IMR-90 (cell line): ENCODE data around the gene OR2V2. TPM values are rescaled to one million over a fixed set of nuclear protein-coding genes. Genes with fewer than 3 reads are reported as not detected.

Experiments used
- ATAC-seq: fragments of 200-7000 bp; cut with Tn5 transposase; 2 replicates; pipeline ENCODE4 v1.9.1; 2020; ENCODE audit warnings: low read depth, mild to moderate bottlenecking, moderate library complexity
- BruUV-seq: library from RNA; stranded (reverse); fragments of 400-500 nt; replicated peaks from 2 replicates; lab custom pipeline; 2021; lab: Mats Ljungman, UMichigan
- CTCF ChIA-PET: fragments of 300-600 bp; formaldehyde crosslinking; extraction: SDS; loops from one replicate; lab custom pipeline; 2021; ENCODE audit warnings: antibody characterized with exemption; lab: Yijun Ruan, JAX
- POLR2A ChIA-PET: fragments of 300-600 bp; sonication (Branson Sonifier 250); formaldehyde crosslinking; loops from one replicate; lab custom pipeline; 2022; ENCODE audit warnings: antibody characterized with exemption; ENCODE audit not compliant: unreplicated experiment; lab: Charles Lee
- DNase-seq: peaks from one replicate; pipeline ENCODE4 v3.0.0; 2013
- H2AFZ ChIP-seq: replicated peaks from 2 replicates; pipeline ENCODE3; 2013; ENCODE audit warnings: low read length, mild to moderate bottlenecking; ENCODE audit not compliant: poor library complexity
- H2AK5ac ChIP-seq: 2 replicates; pipeline ENCODE4 v1.6.1; 2013; ENCODE audit warnings: low read depth, low read length, inconsistent platforms
- H2AK9ac ChIP-seq: replicated peaks from 2 replicates; pipeline ENCODE3; 2013; ENCODE audit warnings: mild to moderate bottlenecking, low read depth, low read length, moderate library complexity; ENCODE audit not compliant: poor library complexity
- H2BK120ac ChIP-seq: 2 replicates; pipeline ENCODE4 v1.6.1; 2013; ENCODE audit warnings: low read depth, low read length, inconsistent platforms
- H2BK15ac ChIP-seq: 3 replicates; pipeline ENCODE4 v1.6.1; 2013; ENCODE audit warnings: low read depth, low read length, inconsistent platforms
- H2BK20ac ChIP-seq: 2 replicates; pipeline ENCODE4 v1.6.1; 2013; ENCODE audit warnings: low read depth, mild to moderate bottlenecking, inconsistent platforms, low read length, moderate library complexity
- H2BK5ac ChIP-seq: 2 replicates; pipeline ENCODE4 v1.6.1; 2013; ENCODE audit warnings: mild to moderate bottlenecking, low read depth, low read length, inconsistent platforms; ENCODE audit not compliant: poor library complexity, severe bottlenecking
- H3K14ac ChIP-seq: replicated peaks from 2 replicates; pipeline ENCODE4 v1.6.1; 2013; ENCODE audit warnings: low read depth, low read length, inconsistent platforms
- H3K18ac ChIP-seq: 2 replicates; pipeline ENCODE4 v1.6.1; 2013; ENCODE audit warnings: low read depth, low read length, control low read depth
- H3K23ac ChIP-seq: 2 replicates; pipeline ENCODE4 v1.6.1; 2013; ENCODE audit warnings: low read depth, low read length, inconsistent platforms
- H3K27ac ChIP-seq: 2 replicates; pipeline ENCODE4 v1.5.1; 2013; ENCODE audit warnings: mild to moderate bottlenecking, control low read depth, low read length; ENCODE audit not compliant: insufficient read depth
- H3K27me3 ChIP-seq: 2 replicates; pipeline ENCODE4 v1.6.1; 2013; ENCODE audit warnings: low read length; ENCODE audit not compliant: control insufficient read depth, insufficient read depth
- H3K36me3 ChIP-seq: 2 replicates; pipeline ENCODE4 v1.6.1; 2013; ENCODE audit warnings: low read length, mixed read lengths; ENCODE audit not compliant: control insufficient read depth, insufficient read depth
- H3K4ac ChIP-seq: 2 replicates; pipeline ENCODE4 v1.6.1; 2013; ENCODE audit warnings: low read depth, low read length, inconsistent platforms
- H3K4me1 ChIP-seq: 2 replicates; pipeline ENCODE4 v1.6.1; 2013; ENCODE audit warnings: low read length, mixed read lengths; ENCODE audit not compliant: control insufficient read depth, insufficient read depth
- H3K4me2 ChIP-seq: 2 replicates; pipeline ENCODE4 v1.6.1; 2013; ENCODE audit warnings: low read depth, mild to moderate bottlenecking, control low read depth, low read length, moderate library complexity
- H3K4me3 ChIP-seq: 2 replicates; pipeline ENCODE4 v1.5.1; 2013; ENCODE audit warnings: low read depth, mild to moderate bottlenecking, control low read depth, low read length, moderate library complexity; ENCODE audit not compliant: insufficient read depth
- H3K56ac ChIP-seq: 2 replicates; pipeline ENCODE4 v1.6.1; 2013; ENCODE audit warnings: low read length, inconsistent platforms; ENCODE audit not compliant: insufficient read depth; ENCODE audit errors: extremely low read depth
- H3K79me1 ChIP-seq, 2 experiments: 2 replicates each; pipeline ENCODE4 v1.6.1; 2013; ENCODE audit warnings: low read length in 2 of 2, inconsistent platforms in 1 of 2, low read depth in 1 of 2
- H3K9ac ChIP-seq: 2 replicates; pipeline ENCODE4 v1.6.1; 2013; ENCODE audit warnings: low read depth, low read length, control low read depth
- H3K9me1 ChIP-seq: 2 replicates; pipeline ENCODE4 v1.6.1; 2013; ENCODE audit warnings: low read length, inconsistent platforms; ENCODE audit not compliant: insufficient read depth
- H3K9me3 ChIP-seq: 2 replicates; pipeline ENCODE4 v1.6.1; 2013; ENCODE audit warnings: low read length; ENCODE audit not compliant: control insufficient read depth, insufficient read depth
- H4K20me1 ChIP-seq: 2 replicates; pipeline ENCODE4 v1.6.1; 2013; ENCODE audit warnings: low read length, inconsistent platforms; ENCODE audit not compliant: insufficient read depth
- H4K5ac ChIP-seq: 2 replicates; pipeline ENCODE4 v1.6.1; 2013; ENCODE audit warnings: mild to moderate bottlenecking, low read depth, low read length, control low read depth
- H4K8ac ChIP-seq, 2 experiments: 2 replicates each; pipeline ENCODE4 v1.6.1; 2013; ENCODE audit warnings: low read depth in 2 of 2, low read length in 2 of 2, control low read depth in 1 of 2, inconsistent platforms in 1 of 2
- H4K91ac ChIP-seq: 2 replicates; pipeline ENCODE4 v1.6.1; 2013; ENCODE audit warnings: low read depth, low read length, inconsistent platforms; ENCODE audit not compliant: insufficient read depth
- CEBPB ChIP-seq: IDR thresholded peaks from 2 replicates; pipeline ENCODE4 v1.6.1; 2012; ENCODE audit warnings: low read depth, low read length, improper control_type of control experiment
- CHD1 ChIP-seq: IDR thresholded peaks from 2 replicates; pipeline ENCODE4 v1.6.1; 2012; ENCODE audit warnings: low read depth, low read length, improper control_type of control experiment
- FOS ChIP-seq: fragments of 150-350 bp; IDR thresholded peaks from 2 replicates; pipeline ENCODE4 v1.6.1; 2016; ENCODE audit warnings: low read depth, low read length
- MAZ ChIP-seq: IDR thresholded peaks from 2 replicates; pipeline ENCODE4 v1.6.1; 2012; ENCODE audit warnings: low read depth, mild to moderate bottlenecking, low read length, improper control_type of control experiment, moderate library complexity, borderline replicate concordance
- NFE2L2 ChIP-seq: fragments of 150-350 bp; IDR thresholded peaks from 2 replicates; pipeline ENCODE4 v1.6.1; 2016; ENCODE audit warnings: low read depth, mild to moderate bottlenecking, low read length
- POLR2A ChIP-seq: IDR thresholded peaks from 2 replicates; pipeline ENCODE4 v1.6.1; 2012; ENCODE audit warnings: mild to moderate bottlenecking, low read depth, low read length
- RAD21 ChIP-seq: IDR thresholded peaks from 2 replicates; pipeline ENCODE4 v1.6.1; 2012; ENCODE audit warnings: low read length, improper control_type of control experiment
- RCOR1 ChIP-seq: IDR thresholded peaks from 2 replicates; pipeline ENCODE4 v1.6.1; 2012; ENCODE audit warnings: mild to moderate bottlenecking, low read length, improper control_type of control experiment; ENCODE audit not compliant: insufficient replicate concordance
- SMC3 ChIP-seq: fragments of 150-350 bp; IDR thresholded peaks from 2 replicates; pipeline ENCODE4 v1.6.1; 2016; ENCODE audit warnings: low read depth, mild to moderate bottlenecking, antibody characterized with exemption, low read length, moderate library complexity
- WGBS, 2 experiments: methylation state at CpG; one replicate each; pipeline versions ENCODE4 v1.1.5 to v1.1.7; 2013; ENCODE audit warnings: missing lambda C conversion rate in 2 of 2; ENCODE audit not compliant: insufficient read length in 1 of 2; ENCODE audit errors: extremely low coverage in 2 of 2; 5-methylcytosine and 5-hydroxymethylcytosine counted together
- dilution Hi-C: fragments of 300-500 bp; cut with HindIII; formaldehyde crosslinking; loops from one replicate; pipeline ENCODE4 v1.14.3; 2018; ENCODE audit warnings: low sequenced_read_pairs; ENCODE audit not compliant: unreplicated experiment
- in situ Hi-C: fragments of 300-500 bp; cut with MboI; formaldehyde crosslinking; loops from 3 replicates; pipeline ENCODE4 v1.14.3; 2019; ENCODE audit warnings: low sequenced_read_pairs, inconsistent platforms, mixed read lengths
- intact Hi-C: fragments of 100-400 bp; cut with micrococcal nuclease; formaldehyde crosslinking; loops from 2 replicates; pipeline ENCODE4 v1.10.0; 2022
- polyA plus RNA-seq, 3 experiments: library from polyadenylated mRNA; depleted of rRNA; stranded (reverse); fragments of >200 nt; gene quantifications; 2 replicates each; pipeline ENCODE4 v1.2.3, GENCODE V29; 2012; ENCODE audit warnings: low replicate concordance in 1 of 3
- total RNA-seq: library from RNA; depleted of rRNA; stranded (reverse); fragments of >200 nt; gene quantifications from 2 replicates; pipeline ENCODE4 v1.2.3, GENCODE V29; 2012
- TF ChIP-seq, protein P1 (sequence below): conservative IDR thresholded peaks from 2 replicates; pipeline ENCODE4 v1.5.1; 2012; ENCODE audit warnings: mild to moderate bottlenecking, low read depth, low read length, improper control_type of control experiment
- TF ChIP-seq, protein P2 (sequence below): fragments of 150-350 bp; IDR thresholded peaks from 2 replicates; pipeline ENCODE4 v1.6.1; 2016; ENCODE audit warnings: low read depth, mild to moderate bottlenecking, low read length, moderate library complexity, borderline replicate concordance

The OR2V2 gene
- total and polyA plus RNA-seq, 2 of the 4 experiments (the other 2 are of a cell fraction), result not detected

DNA sequence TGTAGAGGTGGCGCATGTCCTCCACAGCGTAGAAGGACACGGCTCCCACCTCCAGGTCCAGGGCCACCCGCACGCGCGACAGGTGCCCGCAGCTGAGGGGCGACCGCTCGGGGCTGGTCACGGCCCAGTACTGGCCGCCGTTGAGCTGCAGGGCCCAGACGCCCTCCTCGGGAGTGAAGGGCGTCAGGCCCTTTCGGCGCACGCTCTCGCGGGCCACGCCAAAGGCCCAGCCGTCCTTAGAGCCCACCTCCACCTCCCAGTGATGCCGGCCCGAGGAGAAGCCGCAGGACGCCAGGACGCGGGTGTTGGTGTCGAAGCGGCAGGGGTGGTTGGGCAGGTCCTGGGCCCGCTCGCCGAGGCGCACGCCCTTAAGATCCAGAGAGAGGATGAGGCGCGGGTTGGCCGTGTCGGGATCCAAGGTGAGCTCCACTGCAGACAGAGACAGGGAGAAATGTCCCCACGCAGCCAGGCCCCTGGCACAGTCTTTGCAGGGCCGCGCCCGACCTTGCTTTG, 47.9 kb downstream of the OR2V2 start (continued):
- TF ChIP-seq CEBPB (no peak), FOS (no peak), NFE2L2 (no peak), RCOR1 (no peak), POLR2A (no peak)

DNA sequence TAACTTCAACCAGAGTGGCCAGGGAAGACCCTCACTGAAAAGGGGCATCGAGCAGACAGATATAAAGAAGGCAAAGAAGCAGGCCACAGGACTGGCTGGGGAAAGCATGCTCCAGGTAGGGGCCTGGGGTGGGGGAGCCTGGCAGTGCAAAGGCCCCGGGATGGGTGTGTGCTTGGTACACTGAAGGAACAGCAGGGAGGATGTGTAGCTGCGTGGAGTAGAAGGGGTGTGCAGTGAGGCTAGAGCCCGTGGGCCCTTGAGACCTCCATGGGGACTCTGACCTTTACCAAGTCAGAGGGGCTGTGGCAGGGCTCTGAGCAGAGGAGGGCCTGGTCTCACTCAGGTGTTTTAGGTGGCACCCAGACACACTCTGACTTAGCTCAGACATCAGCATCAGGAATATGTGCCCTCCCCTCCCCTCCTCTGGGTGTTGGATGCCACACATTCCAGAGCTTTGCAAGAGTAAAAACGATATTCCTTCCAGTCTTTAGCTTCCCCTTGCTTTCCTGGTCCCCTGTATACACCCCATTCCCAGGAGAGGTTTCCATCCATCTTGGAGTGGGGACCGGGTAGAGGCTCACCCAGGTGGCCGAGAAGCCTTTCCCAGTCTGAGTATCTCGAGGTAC, 50.1 kb downstream of the OR2V2 start:
- ChIA-PET CTCF (no interaction called here), POLR2A (interaction anchor here (0.9 kb wide), 1 partner anchor 9 kb away, joined by 3 read pairs; no protein-coding TSS in a partner anchor)
- Histone ChIP-seq H2BK15ac (no peak overlapping the region), H4K8ac (no peak overlapping the region), H3K27ac (no peak overlapping the region), H3K4me1 (peaks cover 2% of the 10 kb centered on the region), H2BK20ac (no peak overlapping the region), H3K14ac (no peak overlapping the region), H3K23ac (no peak overlapping the region), H3K9me1 (peaks cover 2% of the 10 kb centered on the region; the same call in 1 of the 2 replicates), H2AK9ac (no peak overlapping the region), H3K9me3 (no peaks in the 10 kb centered on the region), H2BK5ac (no peak overlapping the region), H2BK120ac (no peak overlapping the region), H3K27me3 (no peaks in the 10 kb centered on the region; the same call in 1 of the 2 replicates), H4K20me1 (no peaks in the 10 kb centered on the region), H4K91ac (no peak overlapping the region), H3K4me3 (no peak overlapping the region), H3K9ac (no peak overlapping the region), H2AFZ (no peak overlapping the region), H3K36me3 (no peaks in the 10 kb centered on the region), H3K56ac (no peak overlapping the region), H3K18ac (no peak overlapping the region), H2AK5ac (no peak overlapping the region), H3K4me2 (no peak overlapping the region), H4K5ac (no peak overlapping the region), H3K79me1 (peaks cover 5% of the 10 kb centered on the region in 2 experiments; a peak in 3 of 4 replicates), H3K4ac (no peak overlapping the region)
- no TSS peak for BruUV-seq
- DNase-seq (no peak), ATAC-seq (peak; percentile 63)
- in situ Hi-C loops (no loop called here), intact Hi-C loops (no loop called here), dilution Hi-C loops (no loop called here)
- WGBS, 2 experiments, result 42% methylated on average over 2 of the region's 8 CpGs; no CpG with 5 or more reads in 1 of the 2 experiments
- TF ChIP-seq NFE2L2 (no peak), CHD1 (no peak), RCOR1 (no peak), POLR2A (no peak), SMC3 (no peak), FOS (no peak), RAD21 (no peak), MAZ (no peak), CEBPB (no peak)
- TF ChIP-seq, protein P1, sequence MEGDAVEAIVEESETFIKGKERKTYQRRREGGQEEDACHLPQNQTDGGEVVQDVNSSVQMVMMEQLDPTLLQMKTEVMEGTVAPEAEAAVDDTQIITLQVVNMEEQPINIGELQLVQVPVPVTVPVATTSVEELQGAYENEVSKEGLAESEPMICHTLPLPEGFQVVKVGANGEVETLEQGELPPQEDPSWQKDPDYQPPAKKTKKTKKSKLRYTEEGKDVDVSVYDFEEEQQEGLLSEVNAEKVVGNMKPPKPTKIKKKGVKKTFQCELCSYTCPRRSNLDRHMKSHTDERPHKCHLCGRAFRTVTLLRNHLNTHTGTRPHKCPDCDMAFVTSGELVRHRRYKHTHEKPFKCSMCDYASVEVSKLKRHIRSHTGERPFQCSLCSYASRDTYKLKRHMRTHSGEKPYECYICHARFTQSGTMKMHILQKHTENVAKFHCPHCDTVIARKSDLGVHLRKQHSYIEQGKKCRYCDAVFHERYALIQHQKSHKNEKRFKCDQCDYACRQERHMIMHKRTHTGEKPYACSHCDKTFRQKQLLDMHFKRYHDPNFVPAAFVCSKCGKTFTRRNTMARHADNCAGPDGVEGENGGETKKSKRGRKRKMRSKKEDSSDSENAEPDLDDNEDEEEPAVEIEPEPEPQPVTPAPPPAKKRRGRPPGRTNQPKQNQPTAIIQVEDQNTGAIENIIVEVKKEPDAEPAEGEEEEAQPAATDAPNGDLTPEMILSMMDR, result no peak
- TF ChIP-seq, protein P2, sequence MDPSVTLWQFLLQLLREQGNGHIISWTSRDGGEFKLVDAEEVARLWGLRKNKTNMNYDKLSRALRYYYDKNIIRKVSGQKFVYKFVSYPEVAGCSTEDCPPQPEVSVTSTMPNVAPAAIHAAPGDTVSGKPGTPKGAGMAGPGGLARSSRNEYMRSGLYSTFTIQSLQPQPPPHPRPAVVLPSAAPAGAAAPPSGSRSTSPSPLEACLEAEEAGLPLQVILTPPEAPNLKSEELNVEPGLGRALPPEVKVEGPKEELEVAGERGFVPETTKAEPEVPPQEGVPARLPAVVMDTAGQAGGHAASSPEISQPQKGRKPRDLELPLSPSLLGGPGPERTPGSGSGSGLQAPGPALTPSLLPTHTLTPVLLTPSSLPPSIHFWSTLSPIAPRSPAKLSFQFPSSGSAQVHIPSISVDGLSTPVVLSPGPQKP, result no peak
